Epithelial cell of esophagus (primary cell): ENCODE results near the gene DCLK2.
A peak's percentile ranks its signal among the peaks of the same experiment; 100 is the strongest.

ENCODE experiments used
- DNase-seq: peaks from one replicate; pipeline ENCODE4 v3.0.0; 2010; ENCODE audit warnings: low read depth
- H3K4me3 ChIP-seq: 2 replicates; pipeline ENCODE4 v1.5.1; 2011; ENCODE audit warnings: mild to moderate bottlenecking, low read length, control low read depth
- CTCF ChIP-seq: IDR thresholded peaks from 2 replicates; pipeline ENCODE4 v1.5.1; 2011; ENCODE audit warnings: low read depth, mild to moderate bottlenecking, low read length, control low read depth, inconsistent platforms; ENCODE audit not compliant: insufficient read depth; ENCODE audit errors: missing control alignments

The DCLK2 gene

GRCh38 chr4:150078041-150078578 lies at the start of gene DCLK2:
TSS of gene DCLK2 (plus strand) at chr4:150078445. CDS start at chr4:150079028, 583 bp downstream.
- no peak for TF ChIP-seq CTCF
- peak; percentile 36 for DNase-seq
- peak within 1 kb of the TSS; percentile 35 for H3K4me3 ChIP-seq

- no peak for TF ChIP-seq CTCF
- H3K4me3 ChIP-seq: no peak overlapping the region
- DNase-seq: peak; percentile 14
These were observed 45.7 kb upstream of the DCLK2 start for GRCh38 chr4:150032541-150032940.

GRCh38 chr4:150033081-150033480 lies 45.2 kb upstream of the DCLK2 start:
- no peak for DNase-seq
- TF ChIP-seq CTCF: no peak
- no peak overlapping the region for H3K4me3 ChIP-seq

GRCh38 chr4:150033901-150034300 lies 44.3 kb upstream of the DCLK2 start:
- DNase-seq: peak; percentile 20
- H3K4me3 ChIP-seq: no peak overlapping the region
- no peak for TF ChIP-seq CTCF

GRCh38 chr4:150037251-150037856 lies 40.9 kb upstream of the DCLK2 start:
- no peak overlapping the region for H3K4me3 ChIP-seq
- TF ChIP-seq CTCF: no peak
- peak; percentile 71 for DNase-seq

GRCh38 chr4:150038335-150039076 lies 39.7 kb upstream of the DCLK2 start:
- H3K4me3 ChIP-seq: no peak overlapping the region
- DNase-seq: no peak
- TF ChIP-seq CTCF: no peak
